H7 (cell line): ENCODE results near the gene CLIC1. TPM values are rescaled to one million over a fixed set of nuclear protein-coding genes. Genes with fewer than 3 reads are reported as not detected.

Source experiments
- DNase-seq: peaks from one replicate; pipeline ENCODE4 v3.0.0; 2012
- H3K27me3 ChIP-seq: 2 replicates; pipeline ENCODE4 v1.6.0; 2011; ENCODE audit warnings: mild to moderate bottlenecking, low read length; ENCODE audit not compliant: control insufficient read depth, insufficient read depth
- H3K36me3 ChIP-seq: replicated peaks from 2 replicates; pipeline ENCODE4 v1.5.1; 2011; ENCODE audit warnings: low read length; ENCODE audit not compliant: control insufficient read depth, insufficient read depth
- H3K4me3 ChIP-seq: 2 replicates; pipeline ENCODE4 v1.5.1; 2011; ENCODE audit warnings: low read depth, mild to moderate bottlenecking, control low read depth, low read length, moderate library complexity; ENCODE audit not compliant: insufficient read depth
- total RNA-seq: library from RNA; depleted of rRNA; stranded (reverse); fragments of >200 nt; shearing (Covaris generic); gene quantifications from 2 replicates; pipeline ENCODE4 v1.2.3, GENCODE V29; 2014

The CLIC1 gene
- total RNA-seq, 1 experiment from 2014 or later = 621 TPM

- Histone ChIP-seq H3K4me3 (no peak overlapping the region), H3K36me3 (peaks cover 17% of the 10 kb centered on the region), H3K27me3 (no peaks in the 10 kb centered on the region)
- DNase-seq = no peak
Observed at GRCh38 chr6:31692886-31693285, 43.4 kb downstream of the CLIC1 start.

DNA sequence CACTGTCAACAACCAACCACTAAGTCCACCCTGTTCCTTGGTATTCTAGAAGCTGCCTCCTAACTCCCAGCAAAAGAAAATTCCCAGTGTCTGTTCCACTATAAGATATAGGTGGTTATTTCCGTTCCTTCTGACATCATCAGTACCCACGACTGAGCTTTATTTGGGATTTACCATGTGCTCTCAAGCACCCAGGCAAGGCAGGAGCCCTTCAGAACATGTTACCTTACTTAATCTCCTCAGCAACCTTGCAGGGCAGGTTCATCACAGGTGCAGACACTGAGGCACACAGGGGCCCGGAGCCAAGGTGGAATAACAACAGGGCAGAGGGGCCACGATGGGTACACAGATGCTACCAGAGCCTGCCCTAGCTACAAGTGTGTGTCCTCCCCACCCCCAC lies 44.0 kb downstream of the CLIC1 start:
- no peaks in the 10 kb centered on the region for H3K27me3 ChIP-seq
- H3K4me3 ChIP-seq = no peak overlapping the region
- no peak for DNase-seq
- H3K36me3 ChIP-seq = peaks cover 19% of the 10 kb centered on the region

- Histone ChIP-seq H3K27me3 (no peaks in the 10 kb centered on the region), H3K36me3 (peaks cover 19% of the 10 kb centered on the region), H3K4me3 (no peak overlapping the region)
- no peak for DNase-seq
Observed at GRCh38 chr6:31691564-31692108, 44.7 kb downstream of the CLIC1 start.

DNA sequence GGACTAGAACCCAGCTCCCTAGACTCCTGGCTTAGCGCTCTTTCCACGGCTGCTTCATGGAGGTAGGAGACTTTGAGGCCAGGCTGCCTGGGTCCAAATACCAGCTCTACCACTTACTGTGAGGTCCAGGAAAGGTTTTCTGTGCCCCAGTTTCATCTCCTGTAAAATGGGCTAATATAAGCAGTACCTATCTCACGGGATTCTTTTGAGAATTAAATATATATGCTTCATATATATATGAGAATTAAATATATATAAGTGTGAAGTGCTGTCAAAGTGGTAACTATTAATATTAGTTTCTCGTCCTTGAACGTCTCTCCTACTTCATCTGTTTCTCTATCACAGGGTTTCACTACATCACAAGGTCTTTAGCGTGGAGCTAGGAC lies 45.3 kb downstream of the CLIC1 start:
- Histone ChIP-seq H3K36me3 (peaks cover 18% of the 10 kb centered on the region), H3K27me3 (no peaks in the 10 kb centered on the region), H3K4me3 (no peak overlapping the region)
- no peak for DNase-seq

GRCh38 chr6:31690231-31691077 lies 45.9 kb downstream of the CLIC1 start:
- peaks cover 18% of the 10 kb centered on the region for H3K36me3 ChIP-seq
- no peaks in the 10 kb centered on the region for H3K27me3 ChIP-seq

DNA sequence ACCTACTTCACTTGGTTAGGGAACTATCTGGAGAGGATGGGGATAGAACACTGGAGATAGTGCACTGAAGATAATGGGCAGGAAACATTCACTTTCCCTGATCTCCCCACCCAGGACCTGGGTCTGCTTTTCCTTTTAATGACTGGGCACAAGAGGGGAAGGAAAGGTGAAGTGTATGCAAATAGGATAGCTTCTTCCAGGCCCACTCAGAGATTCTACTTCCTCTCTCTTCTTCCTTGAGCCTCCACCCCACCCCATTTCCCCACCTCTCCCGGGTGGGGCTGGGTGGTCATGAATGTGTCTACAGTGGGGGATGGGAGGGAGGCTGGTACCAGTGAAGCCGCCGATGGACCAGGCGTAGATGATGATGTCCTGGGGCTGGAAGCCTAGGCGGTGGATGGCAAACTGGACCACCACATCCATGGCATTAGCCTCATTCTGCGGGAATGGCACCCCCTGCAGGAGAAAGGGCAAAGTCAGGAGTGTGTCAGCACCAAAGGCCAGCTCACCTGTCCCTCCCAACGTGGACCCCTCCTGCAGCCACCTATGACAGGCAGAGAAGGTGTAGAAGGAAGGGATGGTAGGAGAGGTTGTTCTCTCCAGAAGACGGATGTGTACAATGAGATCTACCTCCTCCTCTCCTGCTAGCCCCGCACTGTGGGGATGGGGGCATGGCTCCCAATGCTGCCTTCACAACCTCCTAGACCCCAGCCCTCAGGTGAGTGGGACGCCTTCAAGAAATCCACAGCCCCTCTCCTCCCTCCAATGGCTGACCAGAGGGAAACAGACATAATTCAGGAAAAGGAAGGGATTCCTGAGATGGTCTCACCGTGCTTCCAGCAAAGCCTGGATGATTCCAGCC lies 46.9 kb downstream of the CLIC1 start:
- peak; percentile 81 for DNase-seq
- Histone ChIP-seq H3K4me3 (no peak overlapping the region), H3K27me3 (no peaks in the 10 kb centered on the region), H3K36me3 (peaks cover 15% of the 10 kb centered on the region)

More at GRCh38 chr6:31690231-31691077, 45.9 kb downstream of the CLIC1 start:
- no peak for DNase-seq
- no peak overlapping the region for H3K4me3 ChIP-seq

DNA sequence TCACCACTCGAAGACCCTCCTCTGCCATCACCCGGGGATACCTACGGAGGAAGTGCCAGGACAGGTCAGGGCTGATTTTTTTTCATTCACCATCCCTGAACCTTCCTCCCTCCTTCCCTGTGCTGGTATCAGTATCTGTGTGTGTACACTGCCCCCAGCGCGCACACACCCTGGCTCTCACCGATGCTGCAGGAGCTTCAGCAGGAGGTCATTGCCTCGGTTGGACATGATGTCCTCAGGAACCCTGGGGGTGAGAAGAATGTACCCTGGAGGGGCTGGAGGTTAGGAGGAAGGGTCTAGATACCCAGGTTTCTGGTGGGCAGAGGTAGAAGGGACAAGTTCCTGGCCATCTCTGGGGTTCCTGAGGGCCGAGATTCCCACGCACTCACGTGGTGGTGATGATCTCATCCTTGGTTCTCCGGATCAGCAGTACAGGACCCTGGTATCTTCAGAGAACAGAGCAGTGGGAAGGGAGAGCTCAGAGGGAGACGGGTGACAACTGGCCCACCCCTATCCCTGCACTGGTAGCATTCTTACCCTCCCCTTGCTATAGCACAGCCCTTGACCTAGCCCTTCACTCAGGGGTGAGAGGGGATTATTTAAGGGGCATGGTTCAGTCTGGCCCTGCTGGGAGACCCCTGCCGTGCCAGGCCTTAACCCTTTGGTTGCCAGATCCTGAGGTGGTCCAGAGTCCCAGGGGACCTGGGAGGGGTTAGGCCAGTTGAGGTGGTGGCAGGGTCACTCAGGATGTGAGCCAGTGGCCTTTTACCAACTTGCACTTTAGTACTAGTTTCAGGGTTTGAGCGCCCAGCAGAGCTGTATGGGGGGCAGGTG lies 48.3 kb downstream of the CLIC1 start:
- Histone ChIP-seq H3K36me3 (peaks cover 13% of the 10 kb centered on the region), H3K4me3 (no peak overlapping the region), H3K27me3 (no peaks in the 10 kb centered on the region)
- DNase-seq = peak; percentile 55

DNA sequence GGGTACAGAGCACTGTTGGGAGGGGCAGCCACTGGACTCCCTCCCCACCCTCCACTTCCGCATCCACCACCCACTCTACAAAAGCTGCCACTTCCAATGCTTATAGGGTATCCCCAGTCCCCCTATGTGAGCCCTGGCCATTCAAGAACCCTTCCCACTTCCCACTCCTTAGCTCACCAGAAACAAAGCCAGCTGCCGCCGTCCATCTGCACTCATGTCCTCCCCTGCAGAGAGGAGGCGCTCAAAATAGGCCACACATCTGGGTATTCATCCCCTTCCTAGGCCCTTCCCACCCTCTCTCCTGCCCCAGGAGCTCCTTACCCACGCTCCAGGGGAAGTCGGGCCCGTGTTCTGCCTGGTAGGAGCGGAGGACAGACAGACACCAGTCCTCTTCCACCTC lies 49.0 kb downstream of the CLIC1 start:
- Histone ChIP-seq H3K36me3 (peaks cover 11% of the 10 kb centered on the region), H3K27me3 (peaks cover 2% of the 10 kb centered on the region; the same call in 1 of the 2 replicates), H3K4me3 (no peak overlapping the region)
- DNase-seq = no peak

DNA sequence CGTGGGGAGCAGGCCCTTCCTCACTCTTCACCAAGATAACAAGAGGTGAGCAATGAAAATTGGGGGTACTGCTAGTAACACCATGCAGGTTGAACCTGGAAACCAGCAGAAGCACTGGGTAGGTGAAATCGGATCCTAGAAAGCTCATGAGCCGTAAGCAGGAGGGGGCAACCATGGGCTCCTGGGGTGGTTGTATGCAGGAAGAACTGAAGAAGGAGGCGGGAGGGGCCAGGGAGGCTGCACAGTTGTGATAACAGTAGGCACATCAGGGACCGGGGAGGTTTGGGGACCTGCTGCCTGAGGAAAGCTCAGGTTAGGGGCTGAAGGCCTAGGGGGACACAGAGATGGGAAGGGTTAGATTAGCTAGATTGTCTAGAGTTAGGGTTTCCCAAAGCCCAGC lies 49.8 kb downstream of the CLIC1 start:
- Histone ChIP-seq H3K27me3 (peaks cover 10% of the 10 kb centered on the region), H3K36me3 (peaks cover 11% of the 10 kb centered on the region), H3K4me3 (no peak overlapping the region)
- no peak for DNase-seq

DNA sequence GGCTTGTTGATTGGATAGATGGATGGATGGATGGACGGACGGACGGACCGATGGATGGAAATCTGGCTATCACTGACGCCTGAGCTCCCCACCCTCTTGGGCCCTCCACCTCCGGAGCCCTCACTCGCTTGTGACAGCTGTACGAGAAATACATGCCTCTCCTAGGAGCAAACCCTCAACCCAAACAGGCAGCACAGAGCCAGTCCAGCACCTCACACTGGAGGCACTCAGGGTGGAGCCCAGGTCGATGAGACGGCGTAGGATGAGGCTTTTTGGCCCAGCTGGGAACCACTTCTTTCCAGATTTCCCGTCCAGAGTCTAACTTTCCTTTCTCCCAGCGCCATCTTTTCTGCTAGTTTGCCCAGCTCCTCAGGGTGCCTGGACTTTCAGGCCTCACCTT lies 52.7 kb downstream of the CLIC1 start:
- no peak for DNase-seq
- H3K36me3 ChIP-seq = peaks cover 3% of the 10 kb centered on the region
- peaks cover 17% of the 10 kb centered on the region for H3K27me3 ChIP-seq
- H3K4me3 ChIP-seq = peak overlapping the region; percentile 47; the same call in 1 of the 2 replicates

- H3K36me3 ChIP-seq = no peaks in the 10 kb centered on the region; the same call in 1 of the 2 replicates
- H3K4me3 ChIP-seq = peak overlapping the region; percentile 38
- peaks cover 17% of the 10 kb centered on the region for H3K27me3 ChIP-seq
- DNase-seq = peak; percentile 86
Observed at GRCh38 chr6:31681135-31681671, 55.1 kb downstream of the CLIC1 start.
